Ishikawa (cell line): ENCODE data around the gene ADPRS.

Experiments
- CEBPB ChIP-seq: IDR thresholded peaks from 2 replicates; pipeline ENCODE4 v1.6.1; 2012
- CREB1 ChIP-seq: IDR thresholded peaks from 2 replicates; pipeline ENCODE4 v1.6.1; 2012; ENCODE audit warnings: low read depth
- EP300 ChIP-seq: IDR thresholded peaks from 2 replicates; pipeline ENCODE4 v1.6.1; 2012; ENCODE audit warnings: borderline replicate concordance
- FOXM1 ChIP-seq: IDR thresholded peaks from 2 replicates; pipeline ENCODE4 v1.6.1; 2012; ENCODE audit warnings: low read depth, borderline replicate concordance
- NFIC ChIP-seq: IDR thresholded peaks from 2 replicates; pipeline ENCODE4 v1.6.1; 2012
- RAD21 ChIP-seq: IDR thresholded peaks from 2 replicates; pipeline ENCODE4 v1.6.1; 2012; ENCODE audit warnings: low read depth
- TAF1 ChIP-seq: IDR thresholded peaks from 2 replicates; pipeline ENCODE4 v1.6.1; 2012; ENCODE audit warnings: low read depth, mild to moderate bottlenecking
- ZBTB7A ChIP-seq: IDR thresholded peaks from 2 replicates; pipeline ENCODE4 v1.6.1; 2012; ENCODE audit warnings: low read depth
- TF ChIP-seq, protein P1 (sequence below): IDR thresholded peaks from 2 replicates; pipeline ENCODE4 v1.6.1; 2012

DNA sequence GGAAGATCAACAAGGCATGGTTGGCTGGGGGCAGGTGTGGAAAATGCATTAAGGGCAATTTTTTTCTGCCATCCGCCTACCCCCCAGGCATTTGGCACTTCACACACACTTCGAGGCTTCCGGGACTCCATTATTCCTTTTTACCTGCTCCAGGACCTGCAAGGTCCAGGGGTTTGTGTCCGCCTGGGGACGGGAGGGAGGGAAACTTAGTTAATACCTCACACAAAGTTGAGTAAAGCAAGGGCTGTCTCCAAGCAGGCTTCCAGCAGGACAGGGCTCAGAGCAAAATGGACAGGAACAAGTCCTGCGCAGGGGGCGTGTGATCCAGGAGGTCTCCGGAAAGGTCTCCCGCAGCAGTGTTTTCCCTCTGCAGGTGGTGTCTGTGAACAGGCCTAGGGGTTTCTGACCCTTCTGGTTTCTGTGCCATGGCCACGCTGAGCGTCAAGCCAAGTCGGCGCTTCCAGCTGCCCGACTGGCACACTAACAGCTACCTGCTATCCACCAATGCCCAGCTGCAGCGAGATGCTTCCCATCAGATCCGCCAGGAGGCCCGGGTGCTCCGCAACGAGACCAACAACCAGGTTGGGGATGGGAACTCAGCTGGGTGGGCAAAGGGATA, 4.1 kb upstream of the ADPRS start:
- TF ChIP-seq CREB1 (no peak), CEBPB (no peak), EP300 (no peak; the same call in 1 of the 2 replicates), TAF1 (no peak), RAD21 (no peak), ZBTB7A (no peak), NFIC (no peak), FOXM1 (no peak)
- TF ChIP-seq, protein P1, sequence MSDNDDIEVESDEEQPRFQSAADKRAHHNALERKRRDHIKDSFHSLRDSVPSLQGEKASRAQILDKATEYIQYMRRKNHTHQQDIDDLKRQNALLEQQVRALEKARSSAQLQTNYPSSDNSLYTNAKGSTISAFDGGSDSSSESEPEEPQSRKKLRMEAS = no peak
